ENCODE measurements around the gene DLGAP1. TPM values are rescaled to one million over a fixed set of nuclear protein-coding genes. Genes with fewer than 3 reads are reported as not detected.
A peak's percentile ranks its signal among the peaks of the same experiment; 100 is the strongest.
"Not testable (repeated sequence)": the region's sequence is repeated elsewhere in the genome, so short reads cannot be mapped to it uniquely, and the experiment has no call there.

The DLGAP1 gene
- total and polyA plus RNA-seq, 4 donors, result 0.06 to 1.2 (median 0.17) TPM; not detected in 1

DNA sequence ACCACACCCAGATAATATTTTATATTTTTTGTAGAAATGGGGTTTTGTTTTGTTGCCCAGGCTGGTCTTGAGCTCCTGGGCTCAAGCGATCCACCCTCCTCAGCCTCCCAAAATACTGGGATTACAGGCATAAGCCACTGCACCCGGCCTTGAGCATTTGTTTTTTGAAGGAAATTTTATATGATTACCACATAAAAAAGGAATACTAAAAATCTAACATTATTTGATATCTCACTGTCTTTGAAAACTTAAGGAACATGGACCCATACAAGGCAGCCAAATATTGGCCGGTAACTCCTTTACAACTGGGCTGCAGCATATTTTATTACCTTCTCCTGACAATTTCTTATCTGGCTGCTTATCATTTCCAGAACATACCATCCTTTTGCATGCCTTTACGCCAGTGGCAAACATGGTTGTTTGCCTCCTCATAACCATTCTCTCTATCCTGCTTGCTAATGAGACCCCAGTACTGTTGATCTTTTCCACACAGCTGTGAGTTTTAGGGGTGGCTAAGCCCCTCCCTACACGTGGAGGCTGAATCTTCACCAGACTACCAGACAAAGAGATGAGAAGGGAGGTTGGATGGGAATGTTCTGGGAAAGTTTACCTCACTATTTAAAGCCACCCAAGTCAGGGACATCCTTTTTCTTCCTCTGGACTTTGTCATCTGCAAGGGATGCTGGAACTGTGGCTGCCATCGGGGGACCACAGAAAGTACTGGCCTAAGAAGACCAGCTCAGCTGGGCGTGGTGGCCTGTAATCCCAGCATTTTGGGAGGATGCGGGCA, 847.6 kb downstream of the DLGAP1 start:
- no peaks in the 10 kb centered on the region for H3K9me3 ChIP-seq (ENCODE audit: control insufficient read depth in 4 of 4, low read length in 3 of 4)
- no peak overlapping the region for H3K4me3 ChIP-seq (ENCODE audit: low read depth in 1 of 3, low read length in 3 of 3)
- no peak overlapping the region for H3K9ac ChIP-seq (ENCODE audit: low read depth in 1 of 2, low read length in 2 of 2)
- H3K36me3 ChIP-seq (ENCODE audit: control insufficient read depth in 4 of 4, insufficient read depth in 3 of 4, low read depth in 1 of 4, low read length in 3 of 4), result no peaks in the 10 kb centered on the region
- peak overlapping the region in 1 of 2 donors; percentile 8 for H3K27ac ChIP-seq (ENCODE audit: low read depth in 1 of 2, low read length in 2 of 2)
- H3K4me1 ChIP-seq (ENCODE audit: control insufficient read depth in 4 of 4, insufficient read depth in 4 of 4, low read length in 3 of 4), result peaks cover 0 to 31% (median 21%) of the 10 kb centered on the region in 4 donors
- TF ChIP-seq SP1 (IDR thresholded peaks at IDR 0.05), result no peak
- no peak for DNase-seq (ENCODE audit: low spot score)
- H3K27me3 ChIP-seq (ENCODE audit: control insufficient read depth in 4 of 4, insufficient read depth in 4 of 4, low read length in 3 of 4), result no peaks in the 10 kb centered on the region
- WGBS, result 84% methylated on average over 8 of the region's 8 CpGs

DNA sequence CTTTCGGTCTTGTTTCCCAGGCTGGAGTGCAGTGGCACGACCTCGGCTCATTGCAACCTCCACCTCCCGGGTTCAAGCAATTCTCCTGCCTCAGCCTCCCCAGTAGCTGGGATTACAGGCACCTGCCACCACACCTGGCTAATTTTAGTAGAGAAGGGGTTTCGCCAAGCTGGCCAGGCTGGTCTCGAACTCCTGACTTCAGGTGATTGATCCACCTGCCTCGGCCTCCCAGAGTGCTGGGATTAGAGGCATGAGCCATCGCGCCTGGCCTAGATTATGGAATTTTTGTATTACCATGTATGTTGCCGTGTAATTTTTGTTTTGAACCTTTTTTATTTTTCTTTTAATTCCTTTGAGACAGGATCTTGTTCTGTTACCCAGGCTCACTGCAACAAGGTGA, 848.2 kb downstream of the DLGAP1 start:
- not testable (repeated sequence) for H3K27ac ChIP-seq (ENCODE audit: low read depth in 1 of 2, low read length in 2 of 2); H3K9ac ChIP-seq (ENCODE audit: low read depth in 1 of 2, low read length in 2 of 2); DNase-seq (ENCODE audit: low spot score); H3K27me3 ChIP-seq (ENCODE audit: control insufficient read depth in 4 of 4, insufficient read depth in 4 of 4, low read length in 3 of 4); H3K9me3 ChIP-seq (ENCODE audit: control insufficient read depth in 4 of 4, low read length in 3 of 4); H3K4me3 ChIP-seq (ENCODE audit: low read depth in 1 of 3, low read length in 3 of 3); H3K36me3 ChIP-seq (ENCODE audit: control insufficient read depth in 4 of 4, insufficient read depth in 3 of 4, low read depth in 1 of 4, low read length in 3 of 4)
- H3K4me1 ChIP-seq (ENCODE audit: control insufficient read depth in 4 of 4, insufficient read depth in 4 of 4, low read length in 3 of 4), result peaks cover 0 to 34% (median 21%) of the 10 kb centered on the region in 4 donors
- WGBS, result 90% methylated on average over 10 of the region's 10 CpGs

DNA sequence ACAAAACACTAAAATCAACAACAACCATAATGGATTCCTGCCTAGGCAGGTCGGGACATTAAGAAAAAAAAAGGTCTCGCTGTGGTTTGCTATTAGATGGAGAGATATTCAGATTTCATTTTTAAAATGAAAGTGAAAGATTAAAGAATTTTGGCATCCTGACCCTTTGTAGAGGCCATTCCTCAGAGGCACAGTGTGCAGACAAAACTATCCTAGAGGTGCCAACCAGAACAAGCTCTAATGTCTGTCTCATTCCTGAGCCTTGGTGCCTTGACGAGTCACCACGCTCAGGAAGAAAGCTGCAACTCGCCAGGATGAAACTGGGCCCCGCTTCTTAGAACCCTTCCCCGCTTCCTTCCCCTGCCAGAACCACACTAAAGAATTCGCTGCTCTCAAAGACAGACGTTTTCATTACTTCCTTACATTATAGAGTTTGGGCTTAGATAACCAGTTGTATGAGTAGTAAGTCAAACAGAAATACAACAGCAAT, 849.1 kb downstream of the DLGAP1 start:
- H3K9me3 ChIP-seq (ENCODE audit: control insufficient read depth in 4 of 4, low read length in 3 of 4), result no peaks in the 10 kb centered on the region
- peak overlapping the region; percentile 91 to 92 for H3K27ac ChIP-seq (ENCODE audit: low read depth in 1 of 2, low read length in 2 of 2)
- WGBS, result 37% methylated on average over 9 of the region's 9 CpGs
- no peak for DNase-seq (ENCODE audit: low spot score)
- peak overlapping the region; percentile 60 to 91 for H3K9ac ChIP-seq (ENCODE audit: low read depth in 1 of 2, low read length in 2 of 2)
- H3K36me3 ChIP-seq (ENCODE audit: control insufficient read depth in 4 of 4, insufficient read depth in 3 of 4, low read depth in 1 of 4, low read length in 3 of 4), result no peaks in the 10 kb centered on the region
- H3K4me1 ChIP-seq (ENCODE audit: control insufficient read depth in 4 of 4, insufficient read depth in 4 of 4, low read length in 3 of 4), result peaks cover 0 to 34% (median 21%) of the 10 kb centered on the region in 4 donors
- peak; percentile 65 for TF ChIP-seq YY1 (IDR thresholded peaks at IDR 0.05)
- peak in 1 of 2 donors; percentile 9 for TF ChIP-seq RXRA (IDR thresholded peaks at IDR 0.05)
- TF ChIP-seq, protein P1, sequence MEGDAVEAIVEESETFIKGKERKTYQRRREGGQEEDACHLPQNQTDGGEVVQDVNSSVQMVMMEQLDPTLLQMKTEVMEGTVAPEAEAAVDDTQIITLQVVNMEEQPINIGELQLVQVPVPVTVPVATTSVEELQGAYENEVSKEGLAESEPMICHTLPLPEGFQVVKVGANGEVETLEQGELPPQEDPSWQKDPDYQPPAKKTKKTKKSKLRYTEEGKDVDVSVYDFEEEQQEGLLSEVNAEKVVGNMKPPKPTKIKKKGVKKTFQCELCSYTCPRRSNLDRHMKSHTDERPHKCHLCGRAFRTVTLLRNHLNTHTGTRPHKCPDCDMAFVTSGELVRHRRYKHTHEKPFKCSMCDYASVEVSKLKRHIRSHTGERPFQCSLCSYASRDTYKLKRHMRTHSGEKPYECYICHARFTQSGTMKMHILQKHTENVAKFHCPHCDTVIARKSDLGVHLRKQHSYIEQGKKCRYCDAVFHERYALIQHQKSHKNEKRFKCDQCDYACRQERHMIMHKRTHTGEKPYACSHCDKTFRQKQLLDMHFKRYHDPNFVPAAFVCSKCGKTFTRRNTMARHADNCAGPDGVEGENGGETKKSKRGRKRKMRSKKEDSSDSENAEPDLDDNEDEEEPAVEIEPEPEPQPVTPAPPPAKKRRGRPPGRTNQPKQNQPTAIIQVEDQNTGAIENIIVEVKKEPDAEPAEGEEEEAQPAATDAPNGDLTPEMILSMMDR (IDR thresholded peaks at IDR 0.05; ENCODE audit: low read depth, low read length, missing input control), result no peak
- no peaks in the 10 kb centered on the region for H3K27me3 ChIP-seq (ENCODE audit: control insufficient read depth in 4 of 4, insufficient read depth in 4 of 4, low read length in 3 of 4)
- H3K4me3 ChIP-seq (ENCODE audit: low read depth in 1 of 3, low read length in 3 of 3), result peak overlapping the region in 2 of 3 donors; percentile 8 to 26

- WGBS, result 4% methylated on average over 5 of the region's 5 CpGs
- no peak for DNase-seq (ENCODE audit: low spot score)
- H3K27ac ChIP-seq (ENCODE audit: low read depth in 1 of 2, low read length in 2 of 2), result peak overlapping the region; percentile 91 to 92
- no peaks in the 10 kb centered on the region for H3K9me3 ChIP-seq (ENCODE audit: control insufficient read depth in 4 of 4, low read length in 3 of 4)
- peak overlapping the region; percentile 60 to 91 for H3K9ac ChIP-seq (ENCODE audit: low read depth in 1 of 2, low read length in 2 of 2)
- H3K36me3 ChIP-seq (ENCODE audit: control insufficient read depth in 4 of 4, insufficient read depth in 3 of 4, low read depth in 1 of 4, low read length in 3 of 4), result no peaks in the 10 kb centered on the region
- peaks cover 0 to 34% (median 21%) of the 10 kb centered on the region in 4 donors for H3K4me1 ChIP-seq (ENCODE audit: control insufficient read depth in 4 of 4, insufficient read depth in 4 of 4, low read length in 3 of 4)
- H3K4me3 ChIP-seq (ENCODE audit: low read depth in 1 of 3, low read length in 3 of 3), result peak overlapping the region; percentile 1 to 32 (median 8)
- no peaks in the 10 kb centered on the region for H3K27me3 ChIP-seq (ENCODE audit: control insufficient read depth in 4 of 4, insufficient read depth in 4 of 4, low read length in 3 of 4)
- TF ChIP-seq, protein P2, sequence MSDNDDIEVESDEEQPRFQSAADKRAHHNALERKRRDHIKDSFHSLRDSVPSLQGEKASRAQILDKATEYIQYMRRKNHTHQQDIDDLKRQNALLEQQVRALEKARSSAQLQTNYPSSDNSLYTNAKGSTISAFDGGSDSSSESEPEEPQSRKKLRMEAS (IDR thresholded peaks at IDR 0.05), result no peak
- TF ChIP-seq HNF4G (IDR thresholded peaks at IDR 0.05) (no peak), RXRA (IDR thresholded peaks at IDR 0.05) (no peak), FOXA2 (IDR thresholded peaks at IDR 0.05) (no peak), ATF3 (IDR thresholded peaks at IDR 0.05) (no peak), JUND (IDR thresholded peaks at IDR 0.05) (no peak), HNF4A (conservative IDR thresholded peaks at IDR 0.05) (peak; percentile 34 to 35), FOXA1 (IDR thresholded peaks at IDR 0.05) (no peak), SP1 (IDR thresholded peaks at IDR 0.05) (no peak), GABPA (IDR thresholded peaks at IDR 0.05 in 1 of 2, conservative IDR thresholded peaks at IDR 0.05 in 1 of 2) (no peak)
- TF ChIP-seq, protein P1 (IDR thresholded peaks at IDR 0.05; ENCODE audit: low read depth, low read length, missing input control), result no peak
- TF ChIP-seq, protein P3, sequence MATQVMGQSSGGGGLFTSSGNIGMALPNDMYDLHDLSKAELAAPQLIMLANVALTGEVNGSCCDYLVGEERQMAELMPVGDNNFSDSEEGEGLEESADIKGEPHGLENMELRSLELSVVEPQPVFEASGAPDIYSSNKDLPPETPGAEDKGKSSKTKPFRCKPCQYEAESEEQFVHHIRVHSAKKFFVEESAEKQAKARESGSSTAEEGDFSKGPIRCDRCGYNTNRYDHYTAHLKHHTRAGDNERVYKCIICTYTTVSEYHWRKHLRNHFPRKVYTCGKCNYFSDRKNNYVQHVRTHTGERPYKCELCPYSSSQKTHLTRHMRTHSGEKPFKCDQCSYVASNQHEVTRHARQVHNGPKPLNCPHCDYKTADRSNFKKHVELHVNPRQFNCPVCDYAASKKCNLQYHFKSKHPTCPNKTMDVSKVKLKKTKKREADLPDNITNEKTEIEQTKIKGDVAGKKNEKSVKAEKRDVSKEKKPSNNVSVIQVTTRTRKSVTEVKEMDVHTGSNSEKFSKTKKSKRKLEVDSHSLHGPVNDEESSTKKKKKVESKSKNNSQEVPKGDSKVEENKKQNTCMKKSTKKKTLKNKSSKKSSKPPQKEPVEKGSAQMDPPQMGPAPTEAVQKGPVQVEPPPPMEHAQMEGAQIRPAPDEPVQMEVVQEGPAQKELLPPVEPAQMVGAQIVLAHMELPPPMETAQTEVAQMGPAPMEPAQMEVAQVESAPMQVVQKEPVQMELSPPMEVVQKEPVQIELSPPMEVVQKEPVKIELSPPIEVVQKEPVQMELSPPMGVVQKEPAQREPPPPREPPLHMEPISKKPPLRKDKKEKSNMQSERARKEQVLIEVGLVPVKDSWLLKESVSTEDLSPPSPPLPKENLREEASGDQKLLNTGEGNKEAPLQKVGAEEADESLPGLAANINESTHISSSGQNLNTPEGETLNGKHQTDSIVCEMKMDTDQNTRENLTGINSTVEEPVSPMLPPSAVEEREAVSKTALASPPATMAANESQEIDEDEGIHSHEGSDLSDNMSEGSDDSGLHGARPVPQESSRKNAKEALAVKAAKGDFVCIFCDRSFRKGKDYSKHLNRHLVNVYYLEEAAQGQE (IDR thresholded peaks at IDR 0.05), result no peak
These were observed 849.6 kb downstream of the DLGAP1 start for GRCh38 chr18:3605486-3605952.

Measured in liver (tissue), 9 donors.